HG03097 (cell line): Measurements from ENCODE around the gene DISP2.

Source experiments
- ATAC-seq: cut with Tn5 transposase; IDR thresholded peaks from one replicate; pipeline ENCODE4 v1.9.1; 2021; ENCODE audit not compliant: unreplicated experiment, low FRiP score

The DISP2 gene

DNA sequence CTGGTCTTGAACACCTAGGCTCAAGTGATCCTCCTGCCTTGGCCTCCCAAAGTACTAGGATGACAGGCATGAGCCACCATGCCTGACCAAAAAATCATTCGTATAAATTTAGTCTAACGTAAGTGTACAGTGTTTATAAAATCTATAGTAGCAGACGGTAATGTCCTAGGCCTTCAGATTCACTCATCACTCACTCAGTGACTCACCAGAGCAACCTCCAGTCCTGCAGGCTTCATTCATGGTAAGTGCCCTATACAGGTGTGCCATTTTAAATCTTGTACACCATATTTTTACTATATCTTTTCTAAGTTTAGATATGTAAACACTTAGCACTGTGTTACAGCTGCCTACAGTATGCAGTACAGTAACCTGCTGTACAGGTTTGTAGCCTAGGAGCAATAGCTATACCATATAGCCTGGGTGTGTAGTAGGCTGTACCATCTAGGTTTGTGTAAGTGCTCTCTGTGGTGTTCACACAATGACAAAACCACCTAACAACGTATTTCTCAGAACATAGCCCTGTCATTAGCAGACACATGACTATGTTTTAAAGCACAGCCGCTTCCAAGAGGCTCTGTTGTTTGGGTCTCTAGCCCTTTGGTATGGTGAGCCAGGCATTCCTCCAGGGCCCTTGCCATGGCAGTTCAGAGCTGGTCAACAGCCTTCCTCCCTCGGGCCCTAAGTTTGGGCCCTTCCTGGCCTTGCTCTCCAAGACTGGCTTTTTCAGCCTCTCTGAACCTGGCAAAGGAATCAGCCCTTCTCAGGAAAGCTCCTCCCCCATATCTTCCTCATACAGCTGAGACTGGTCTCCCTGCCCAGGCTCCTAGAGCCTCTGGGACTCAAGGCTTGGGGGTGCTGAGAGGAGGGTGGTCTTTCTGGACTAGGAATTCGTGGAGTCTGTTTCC is 15.4 kb upstream of the DISP2 start:
- ATAC-seq, result no peak

DNA sequence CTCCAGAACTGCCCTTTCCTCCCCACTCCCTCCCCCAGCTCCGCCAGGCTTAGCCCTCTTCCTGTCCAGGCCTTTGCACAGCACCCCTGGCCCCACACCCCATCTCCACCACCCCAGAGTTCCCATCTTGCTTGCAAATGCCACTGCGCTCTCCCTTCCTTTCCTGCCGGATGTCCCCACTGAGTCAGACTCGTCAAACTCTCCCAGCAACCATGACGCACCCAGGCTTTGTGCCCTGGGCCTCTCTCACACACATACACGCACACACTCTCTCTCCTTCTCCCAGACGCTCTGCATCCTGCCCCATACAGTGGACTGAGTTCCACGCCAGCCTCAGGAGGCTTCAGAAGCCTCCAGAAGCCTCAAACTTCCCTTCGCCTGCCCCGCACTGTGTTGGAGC is 14.5 kb upstream of the DISP2 start:
- ATAC-seq, result no peak

DNA sequence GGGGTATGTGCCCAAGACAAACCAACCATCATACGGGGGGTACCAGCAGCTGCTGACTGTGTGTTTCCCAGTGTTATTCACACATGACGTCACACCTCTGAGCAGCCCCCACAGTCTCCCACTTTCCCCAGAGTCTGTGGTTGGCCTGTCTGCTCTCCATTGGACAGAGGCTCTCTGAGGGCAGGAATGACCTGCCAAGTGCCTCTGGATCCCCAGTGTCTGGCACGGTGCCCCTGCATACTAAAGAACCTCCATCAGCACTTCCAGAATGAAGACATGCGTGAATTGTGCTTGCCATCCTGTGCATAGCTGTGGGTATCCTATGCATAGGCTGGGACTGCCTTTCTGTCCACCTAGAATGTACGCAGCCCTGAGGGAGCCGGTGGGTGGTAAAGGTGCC is 13.8 kb upstream of the DISP2 start:
- ATAC-seq, result no peak

DNA sequence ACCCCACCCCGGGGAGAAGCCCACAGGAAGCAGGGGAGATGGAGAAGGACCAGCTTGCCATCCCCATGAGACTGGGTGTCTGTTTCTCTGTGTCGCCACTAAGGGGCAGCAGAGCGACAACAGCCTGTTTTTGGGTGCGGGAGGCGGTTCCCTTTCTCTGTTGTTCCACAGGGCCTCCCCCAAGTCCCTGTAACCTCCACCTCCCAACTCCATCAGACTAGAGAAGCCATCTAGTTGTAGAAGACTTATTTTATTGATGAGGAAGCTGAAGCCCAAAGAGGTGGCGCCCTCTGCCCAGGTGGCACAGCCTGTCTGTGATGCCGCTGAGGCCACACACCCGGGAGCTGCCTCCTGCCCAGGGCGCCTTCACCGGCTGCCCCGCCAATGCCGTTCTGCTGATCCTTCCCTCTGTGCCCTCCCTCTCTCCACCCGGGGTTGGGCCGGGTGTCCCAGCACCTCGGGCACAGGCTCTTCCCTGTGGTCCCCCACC is 13.3 kb upstream of the DISP2 start:
- no peak for ATAC-seq

DNA sequence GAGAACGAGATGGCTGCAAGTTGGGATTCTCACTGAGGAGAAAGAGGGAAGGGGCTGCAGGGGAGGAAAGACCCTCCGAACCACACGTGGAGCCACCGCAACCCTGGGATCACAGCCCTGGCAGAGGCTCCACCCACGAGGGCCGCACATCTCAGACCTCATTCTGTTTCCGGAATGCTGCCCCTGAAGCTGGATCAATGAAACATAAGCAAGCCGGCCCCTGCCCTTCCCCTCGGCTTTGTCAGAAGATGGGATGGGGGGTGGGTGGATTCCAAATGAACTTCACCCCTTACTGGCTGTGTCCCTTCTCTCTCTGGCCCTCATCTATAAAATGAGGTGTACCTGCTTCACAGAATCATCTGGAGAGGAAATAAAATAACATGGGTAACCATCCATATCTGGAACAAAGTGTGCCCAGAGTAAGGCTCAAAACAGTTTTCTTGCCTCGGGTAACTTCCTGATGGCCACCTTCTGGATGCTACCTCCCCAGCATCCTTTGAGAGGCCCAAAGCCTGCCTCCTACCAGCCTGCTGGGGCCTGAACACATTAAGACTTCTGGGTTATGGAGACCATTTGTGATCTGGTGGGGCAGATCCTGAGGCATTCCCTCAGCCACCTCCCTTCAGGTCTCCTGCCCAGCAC is 12.7 kb upstream of the DISP2 start:
- ATAC-seq, result no peak

DNA sequence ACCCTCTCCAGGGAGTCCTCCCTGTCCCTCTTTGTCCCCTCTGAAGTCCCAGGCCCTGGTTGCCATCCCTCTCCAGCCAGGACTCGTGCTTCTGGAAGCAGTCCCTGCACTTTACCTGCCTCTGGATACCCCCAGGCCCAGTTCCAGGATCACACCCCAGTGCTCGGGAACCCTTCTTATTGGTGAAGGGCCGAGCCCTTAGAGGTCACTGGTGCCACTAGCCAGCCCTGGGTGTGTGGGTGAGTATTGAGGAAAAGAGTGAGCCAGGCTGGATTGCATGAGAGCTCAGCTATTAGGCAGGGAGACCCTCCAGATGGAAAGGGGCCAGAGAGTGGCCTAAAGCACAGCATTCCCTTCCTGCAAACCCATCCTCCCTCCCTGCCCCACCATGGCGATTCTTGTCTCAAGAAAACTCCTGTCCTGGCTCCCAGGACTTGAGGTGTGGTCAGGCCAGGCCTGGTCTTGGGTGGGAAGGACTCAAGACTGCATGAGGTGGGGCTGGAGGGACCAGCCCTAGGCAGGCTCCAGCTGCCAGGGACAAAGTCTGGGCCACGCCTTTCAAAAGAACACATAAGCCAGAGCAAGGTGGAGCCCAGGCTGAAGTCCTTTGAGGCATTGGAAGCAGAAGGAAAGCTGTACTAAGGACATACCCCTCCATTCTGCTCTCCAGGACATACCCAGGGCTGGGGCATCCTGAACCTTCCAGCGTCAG is 12.0 kb upstream of the DISP2 start:
- ATAC-seq, result no peak

DNA sequence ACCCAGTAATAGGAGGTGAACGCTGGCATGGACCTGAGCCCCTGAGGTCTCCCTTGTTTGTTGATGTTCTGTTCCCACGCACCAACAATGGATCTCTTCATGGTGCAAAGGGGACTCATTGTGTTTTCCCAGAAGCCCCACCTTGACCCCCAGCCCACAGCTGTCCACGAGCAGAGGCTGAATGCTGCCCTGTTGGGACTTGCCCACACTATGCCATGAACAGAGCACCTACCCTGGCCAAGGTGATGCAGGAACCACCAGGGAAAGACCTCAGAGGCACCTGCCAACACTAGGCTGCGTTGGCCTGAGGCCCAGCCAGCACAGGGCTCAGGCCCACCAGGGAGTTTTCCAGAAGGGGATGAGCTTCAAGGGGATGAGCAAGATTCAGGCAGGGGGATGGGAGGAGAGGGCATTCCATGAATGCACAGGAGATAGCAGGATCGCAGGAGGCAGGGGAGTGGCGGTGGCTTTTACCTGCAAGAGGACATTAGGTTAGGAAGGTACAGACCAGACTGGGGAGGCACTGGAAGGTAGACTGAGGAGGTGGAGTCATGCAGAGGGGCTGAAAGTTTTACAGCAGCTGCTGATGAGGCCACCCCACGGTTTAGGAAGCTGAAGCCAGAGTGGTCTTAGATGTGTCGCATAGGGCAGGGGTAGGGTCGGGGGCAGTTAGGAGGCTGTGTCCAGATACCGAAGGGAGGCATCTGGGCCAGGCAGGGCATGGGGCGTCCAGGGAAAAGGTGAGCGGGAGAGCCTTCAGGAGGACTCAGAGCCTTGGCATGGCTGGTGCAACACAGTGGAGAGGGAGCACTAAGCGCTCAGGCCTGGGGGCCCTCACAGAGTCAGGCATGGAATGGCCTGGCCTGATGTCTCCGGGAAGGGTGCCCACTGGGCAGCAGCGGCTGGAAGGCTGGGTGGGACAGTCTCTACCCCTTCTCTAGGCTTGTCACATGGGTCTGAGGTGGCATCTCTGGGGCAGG is 11.2 kb upstream of the DISP2 start:
- ATAC-seq, result no peak

DNA sequence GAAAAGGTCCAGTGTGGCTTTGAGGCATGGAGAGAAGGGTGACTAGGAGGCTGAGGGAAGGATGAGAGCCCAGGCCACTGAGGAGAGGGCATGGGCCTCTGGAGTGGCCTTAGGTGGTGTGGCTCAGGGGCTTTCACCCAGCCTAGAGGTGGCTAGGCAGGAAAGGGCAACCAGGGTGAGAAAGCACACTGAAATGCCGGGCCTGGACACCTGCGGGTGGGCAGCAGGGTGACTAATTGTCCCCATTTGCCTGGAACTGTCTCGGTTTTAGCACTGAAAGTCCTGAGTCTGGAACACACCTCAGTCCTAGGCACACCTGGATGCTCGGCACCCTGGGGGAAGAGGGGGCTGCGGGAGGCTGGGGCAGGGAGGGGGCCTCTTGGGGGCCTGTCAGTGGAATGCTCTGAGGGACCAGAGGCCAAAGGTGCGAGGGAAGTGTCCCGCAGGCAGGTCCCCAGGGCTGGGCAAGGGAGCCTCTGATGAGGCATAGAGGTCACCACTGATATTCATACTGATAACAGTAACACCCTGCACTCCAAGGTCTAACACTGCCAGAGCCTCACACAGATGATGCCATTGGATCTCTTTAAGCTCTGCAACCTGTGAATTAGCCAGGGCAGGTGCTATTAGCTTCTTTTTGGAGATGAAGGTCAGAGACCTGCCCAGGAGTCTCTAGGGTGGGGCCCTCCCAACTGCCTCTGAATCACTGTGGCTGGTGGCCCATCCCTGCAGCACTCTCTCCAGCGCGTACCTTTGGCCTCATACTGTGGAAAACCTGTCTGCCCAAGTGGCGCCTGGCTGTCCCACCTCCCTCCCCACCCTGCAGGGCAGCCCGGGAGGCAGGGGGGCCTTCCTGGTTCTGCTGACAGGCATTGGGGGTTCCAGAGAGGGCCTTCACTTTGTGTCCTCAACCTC is 10.2 kb upstream of the DISP2 start:
- no peak for ATAC-seq

DNA sequence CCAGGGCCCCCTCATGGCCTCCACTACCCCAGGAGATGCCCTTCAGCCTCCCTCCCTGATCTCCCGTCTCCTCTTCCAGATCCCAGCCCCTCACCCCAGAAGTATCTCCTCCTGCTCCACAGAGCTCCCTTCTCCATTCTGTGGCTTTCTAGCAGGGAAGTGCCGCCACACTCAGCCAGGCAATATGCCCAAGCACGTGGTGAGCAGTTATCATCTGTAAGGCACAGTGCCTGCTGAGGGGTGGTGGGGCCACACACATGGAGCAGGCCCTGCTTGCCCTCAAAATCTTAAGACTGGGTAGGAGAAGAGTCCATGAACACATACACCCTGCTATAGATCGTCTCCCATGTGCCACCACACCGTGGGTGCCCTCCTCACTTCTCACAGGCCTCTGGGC is 9.5 kb upstream of the DISP2 start:
- ATAC-seq, result no peak

DNA sequence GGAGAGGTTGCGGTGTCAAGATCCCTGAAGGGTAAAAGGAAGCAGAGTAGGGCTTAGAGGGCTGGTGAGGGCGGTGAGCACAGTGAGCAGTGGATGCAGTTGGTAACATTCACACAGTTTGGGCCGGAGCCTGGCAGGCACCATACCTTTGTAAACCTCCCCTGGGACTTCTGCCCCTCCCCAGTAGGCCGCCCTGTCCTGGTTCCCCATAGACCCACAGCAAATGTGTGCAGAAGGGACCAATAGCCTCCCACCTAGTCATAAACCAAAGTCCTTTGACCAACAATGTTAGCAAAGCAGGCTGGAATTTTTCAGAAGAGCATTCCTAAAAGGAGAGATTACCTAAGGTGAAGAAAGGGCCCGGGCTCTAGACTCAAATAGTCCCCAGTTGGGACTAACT is 8.9 kb upstream of the DISP2 start:
- no peak for ATAC-seq

DNA sequence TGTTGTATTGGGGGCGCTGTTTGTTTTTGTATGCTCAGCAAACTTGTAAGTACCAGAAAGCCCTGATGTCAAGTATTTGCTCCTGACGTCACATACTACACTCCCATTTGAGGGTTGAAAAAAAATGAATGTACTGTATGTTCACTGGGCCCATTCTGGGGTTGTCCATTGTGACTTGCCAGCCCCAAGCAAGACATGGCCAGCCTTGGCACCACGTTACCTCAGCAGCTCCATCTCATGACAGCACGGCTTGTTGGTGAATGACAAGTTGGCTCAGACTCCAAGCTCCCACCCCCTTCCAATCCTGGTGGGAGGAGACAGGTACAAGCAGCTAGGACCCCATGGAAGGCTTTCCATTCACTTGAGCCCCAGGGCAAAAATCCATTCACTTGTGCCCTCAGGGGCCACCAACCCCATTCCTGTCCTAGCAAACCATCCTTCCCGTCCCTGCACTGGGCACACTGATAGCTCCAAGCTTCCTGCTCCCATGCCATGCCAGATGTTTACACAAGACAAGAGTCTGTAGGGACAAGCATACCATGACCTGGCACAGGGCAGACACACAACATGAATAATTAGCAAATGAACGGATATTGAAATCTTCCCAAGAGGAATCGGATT is 5.6 kb upstream of the DISP2 start:
- ATAC-seq, result no peak

DNA sequence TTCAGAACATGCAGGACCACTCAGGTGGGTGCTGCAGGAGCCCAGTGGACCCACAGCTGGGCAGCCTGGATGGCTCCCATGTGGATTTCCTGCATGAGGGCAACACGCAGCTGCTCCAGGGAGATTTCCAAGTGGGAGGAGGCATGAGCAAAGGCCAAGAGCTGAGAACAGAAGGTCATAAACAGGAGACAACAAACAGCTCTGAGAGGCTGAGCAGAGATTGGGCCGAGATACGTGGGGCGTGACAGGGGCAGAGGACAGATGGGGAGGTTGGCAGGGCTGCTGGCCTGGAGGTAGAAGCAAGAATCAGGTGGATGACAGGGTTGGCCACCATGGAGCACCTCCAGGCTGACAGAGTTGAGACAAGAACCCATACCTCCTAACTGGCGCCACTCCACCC is 4.3 kb upstream of the DISP2 start:
- ATAC-seq, result no peak

DNA sequence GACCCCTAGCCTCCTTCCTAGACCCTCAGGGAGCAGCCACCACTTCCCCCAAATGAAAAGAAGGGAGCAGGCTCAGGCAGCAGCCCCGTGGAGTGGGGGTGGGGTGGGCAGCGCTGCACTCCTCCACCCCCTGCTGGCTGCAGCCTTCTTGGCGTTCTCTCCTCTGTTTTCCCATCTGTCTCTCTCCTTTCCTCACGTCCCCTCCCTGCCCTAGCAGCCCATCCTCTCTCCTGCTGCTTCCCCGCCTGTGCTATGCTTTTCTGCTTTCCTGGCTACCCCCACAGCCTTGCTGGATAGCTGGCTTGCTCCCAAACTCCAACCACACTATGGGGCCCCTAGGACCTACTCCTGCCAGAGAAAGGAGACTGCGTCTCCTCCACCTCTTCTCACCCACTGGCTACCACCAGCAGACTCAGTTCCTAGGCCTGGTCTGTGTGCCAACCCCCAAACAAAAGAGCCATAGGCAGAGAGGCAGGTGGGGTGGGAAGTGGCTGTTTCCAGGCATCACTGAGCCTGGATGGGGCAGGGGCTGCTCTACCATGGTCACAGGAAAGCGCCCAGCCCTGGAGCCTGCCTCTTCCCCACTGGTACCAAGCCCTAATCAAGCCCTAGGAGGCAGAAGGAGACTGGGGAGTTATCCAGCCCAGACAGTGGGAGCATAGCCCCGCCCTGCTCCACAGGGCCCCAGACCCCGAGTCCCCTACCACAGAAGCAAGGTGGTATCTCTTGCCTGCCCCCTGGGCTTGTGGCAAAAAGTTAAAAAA is 3.4 kb upstream of the DISP2 start:
- ATAC-seq, result no peak

DNA sequence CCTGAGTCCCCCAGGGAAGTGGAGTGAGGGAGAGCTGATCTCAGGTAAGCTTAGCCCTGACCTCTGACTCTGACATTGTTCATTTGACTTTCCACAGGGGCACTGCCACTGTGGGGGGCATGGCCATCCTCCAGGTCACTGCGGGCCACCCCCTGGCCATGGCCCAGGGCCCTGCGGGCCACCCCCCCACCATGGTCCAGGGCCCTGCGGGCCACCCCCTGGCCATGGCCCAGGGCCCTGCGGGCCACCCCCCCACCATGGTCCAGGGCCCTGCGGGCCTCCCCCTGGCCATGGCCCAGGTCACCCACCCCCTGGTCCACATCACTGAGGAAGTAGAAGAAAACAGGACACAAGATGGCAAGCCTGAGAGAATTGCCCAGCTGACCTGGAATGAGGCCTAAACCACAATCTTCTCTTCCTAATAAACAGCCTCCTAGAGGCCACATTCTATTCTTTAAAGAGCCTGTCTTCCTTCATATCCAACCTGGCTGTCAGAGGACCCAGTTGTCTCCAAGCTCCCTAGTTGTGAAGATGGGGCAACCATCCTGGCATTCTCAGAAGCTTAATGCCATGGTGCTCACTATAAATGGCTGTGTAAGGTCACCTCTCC is 1.9 kb upstream of the DISP2 start:
- no peak for ATAC-seq

DNA sequence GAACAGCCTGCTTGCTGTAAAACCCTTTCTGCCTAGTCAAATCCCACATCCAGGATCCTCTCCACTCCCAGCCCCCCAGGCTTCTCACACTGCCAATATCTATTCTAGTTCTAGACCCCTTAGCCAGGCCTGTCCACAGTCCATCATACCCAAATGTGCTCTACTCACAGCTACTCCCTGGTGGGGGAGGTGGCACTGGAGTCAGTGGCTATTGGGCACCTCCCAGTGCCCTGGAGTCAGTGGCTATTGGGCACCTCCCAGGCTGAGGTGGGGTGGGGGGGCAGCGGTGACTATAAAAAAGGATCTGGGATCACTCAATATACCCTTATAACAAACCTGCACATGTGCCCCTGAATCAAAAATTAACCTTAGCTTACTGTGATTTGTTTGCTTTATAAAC is 773 bp upstream of the DISP2 start:
- no peak for ATAC-seq

DNA sequence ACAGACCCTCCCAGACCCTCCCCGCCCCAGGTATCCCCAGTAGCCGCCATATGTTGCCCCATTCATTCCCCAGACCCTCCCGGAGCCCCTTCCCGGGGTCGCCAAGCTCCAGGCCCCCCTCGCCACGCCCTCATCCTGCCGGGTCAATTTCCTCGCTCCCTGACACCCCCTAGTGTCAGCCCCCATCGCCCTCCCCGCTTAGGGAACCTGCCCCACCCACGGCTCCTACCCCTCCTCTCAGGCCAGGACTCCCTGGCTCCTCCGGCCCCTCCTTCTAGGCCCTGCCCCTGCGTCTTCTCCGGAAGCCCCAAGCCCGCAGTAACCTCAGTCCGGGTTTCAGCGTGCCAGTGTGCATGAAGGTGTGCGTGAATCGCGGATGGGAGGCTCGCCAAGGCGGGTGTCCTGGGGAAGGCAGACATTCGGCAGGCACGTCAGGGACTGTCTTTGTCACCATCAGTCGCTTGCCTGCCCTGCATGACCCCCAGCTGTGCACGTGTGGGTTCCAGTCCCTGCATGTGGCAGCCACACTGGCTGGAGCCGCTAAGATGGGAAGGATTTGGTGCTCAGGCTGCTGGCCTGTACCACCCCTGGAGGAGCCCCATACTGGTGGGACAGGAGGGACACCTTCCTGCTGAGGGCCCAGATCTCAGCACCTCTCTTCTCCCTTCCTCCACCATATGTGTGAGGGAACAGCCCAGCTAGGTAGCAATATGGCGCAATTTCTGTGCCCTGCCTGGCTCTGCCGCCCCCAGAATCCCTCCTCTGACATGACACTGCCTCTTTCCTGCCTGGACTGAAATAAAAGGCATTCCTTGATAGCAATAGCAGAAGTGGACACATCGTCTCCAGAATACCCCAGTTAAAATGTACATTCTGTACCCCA is 693 bp downstream of the DISP2 start:
- no peak for ATAC-seq

DNA sequence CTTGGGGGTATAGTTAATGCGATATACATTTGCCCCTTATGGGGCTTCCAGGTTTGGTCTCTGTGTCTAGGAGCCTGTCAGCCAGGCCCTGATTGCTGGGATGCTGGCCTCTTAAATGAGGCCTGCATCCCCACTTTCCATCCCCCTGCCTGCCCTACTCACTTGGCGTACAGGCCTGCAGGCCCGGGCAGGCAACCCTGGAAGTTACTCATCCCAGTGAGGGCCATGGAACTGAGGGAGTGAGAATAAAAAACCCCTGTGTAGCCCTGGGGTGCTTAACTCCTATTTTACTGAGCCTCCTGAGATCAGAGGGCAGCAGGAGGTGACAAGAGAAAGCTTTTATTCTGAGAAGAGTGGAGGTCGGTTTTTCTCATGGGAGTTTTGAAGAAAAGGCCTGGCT is 2.0 kb downstream of the DISP2 start:
- no peak for ATAC-seq
